Non-pigmented ciliary epithelial cell (primary cell): ENCODE data around the gene CLIP4.

Experiments
- DNase-seq: peaks from one replicate; pipeline ENCODE4 v3.0.0-alpha.2; 2010; ENCODE audit warnings: low read depth

The CLIP4 gene

DNA sequence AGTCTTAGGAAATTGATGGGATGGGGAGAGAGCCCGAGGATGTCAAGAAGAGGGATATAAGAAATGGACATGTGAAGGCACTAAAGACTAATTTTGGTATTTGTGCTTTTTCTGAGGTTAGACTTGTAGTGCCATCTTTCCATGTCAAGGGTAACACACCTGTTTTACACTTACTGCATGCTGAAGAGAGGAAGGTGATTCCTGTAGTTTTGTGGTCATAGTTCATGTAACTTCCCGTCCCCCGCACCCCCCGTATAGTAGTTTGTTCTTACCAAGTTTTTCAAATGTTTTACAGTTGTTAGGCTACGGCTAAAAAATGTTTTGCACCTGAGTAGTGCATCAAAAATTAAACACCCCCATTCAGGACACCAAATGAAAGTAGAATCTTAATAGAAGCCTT is 73.8 kb downstream of the CLIP4 start:
- no peak for DNase-seq

DNA sequence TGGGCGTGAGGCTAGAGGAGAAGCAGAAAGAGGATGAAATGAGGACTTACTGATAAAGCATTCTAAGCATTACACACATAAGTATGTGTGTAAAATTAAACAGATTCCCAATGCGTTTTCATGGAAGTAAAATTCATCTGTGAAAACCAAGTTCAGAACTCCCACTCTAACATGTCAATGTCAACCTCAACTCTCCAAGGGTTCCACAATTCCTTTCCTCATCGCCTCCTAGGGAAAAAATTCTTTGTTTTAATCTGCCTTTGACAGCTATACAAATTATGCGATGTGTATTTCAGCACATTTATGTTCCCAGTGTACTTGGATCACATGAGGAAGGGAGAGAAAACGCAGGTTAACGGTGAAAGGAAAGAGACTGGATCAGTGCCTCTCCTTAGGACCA is 76.6 kb downstream of the CLIP4 start:
- no peak for DNase-seq

DNA sequence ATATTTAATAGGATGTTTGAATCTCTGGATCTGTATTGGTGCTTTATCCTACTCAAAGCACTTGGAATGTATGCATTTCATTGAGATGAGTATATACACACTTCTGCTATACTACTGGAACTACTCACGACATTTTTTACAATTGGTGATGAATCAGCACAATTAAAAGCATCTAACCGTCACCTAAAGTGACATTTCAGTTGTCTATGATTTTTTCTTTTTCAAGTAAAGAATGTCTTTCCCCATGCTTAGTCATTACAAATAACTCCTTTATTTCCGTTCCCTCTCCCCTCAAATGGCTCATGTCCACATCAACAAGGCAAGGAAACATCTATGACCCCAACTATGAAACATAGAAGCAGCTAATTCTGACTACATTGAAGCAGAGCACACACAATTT is 77.3 kb downstream of the CLIP4 start:
- peak; percentile 36 for DNase-seq

DNA sequence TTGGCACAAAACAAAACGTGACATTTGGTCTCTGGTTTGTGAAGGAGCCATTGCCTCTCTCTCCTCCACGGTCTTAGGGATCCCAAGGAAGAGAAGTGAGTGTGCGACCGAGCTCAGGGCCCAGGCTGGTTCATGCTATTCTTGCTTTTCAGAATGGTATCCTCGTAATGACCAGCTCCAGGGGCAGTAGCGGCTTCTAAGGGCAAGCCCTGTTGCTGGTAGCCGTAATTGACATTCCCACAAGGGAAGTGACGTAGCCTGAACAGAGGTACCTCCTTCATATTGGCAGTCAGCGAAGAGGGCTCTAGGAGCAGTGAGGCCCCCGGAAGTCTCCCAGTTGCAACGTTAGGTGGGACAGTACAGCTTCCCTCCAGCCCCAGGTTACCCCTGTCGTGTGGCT is 77.9 kb downstream of the CLIP4 start:
- DNase-seq = no peak

DNA sequence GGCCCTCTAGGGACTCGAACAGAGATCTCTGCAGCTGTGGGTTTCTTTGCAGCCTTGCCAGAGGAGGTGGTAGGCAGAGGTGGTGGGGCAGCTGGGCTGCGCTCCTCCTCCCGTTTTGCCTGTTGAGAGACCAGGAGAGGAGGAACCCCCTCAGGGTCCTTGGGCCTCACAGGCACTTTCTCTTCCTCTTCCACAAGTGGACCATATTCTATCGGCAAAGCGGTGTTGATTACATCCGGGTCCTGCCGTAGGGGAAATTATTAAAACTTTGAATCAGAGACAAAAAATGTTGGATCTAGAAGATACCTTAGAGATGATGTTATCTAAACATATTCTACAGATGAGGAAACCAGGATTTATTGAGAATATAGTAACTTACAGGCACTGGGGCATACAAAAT is 78.5 kb downstream of the CLIP4 start:
- DNase-seq = no peak

DNA sequence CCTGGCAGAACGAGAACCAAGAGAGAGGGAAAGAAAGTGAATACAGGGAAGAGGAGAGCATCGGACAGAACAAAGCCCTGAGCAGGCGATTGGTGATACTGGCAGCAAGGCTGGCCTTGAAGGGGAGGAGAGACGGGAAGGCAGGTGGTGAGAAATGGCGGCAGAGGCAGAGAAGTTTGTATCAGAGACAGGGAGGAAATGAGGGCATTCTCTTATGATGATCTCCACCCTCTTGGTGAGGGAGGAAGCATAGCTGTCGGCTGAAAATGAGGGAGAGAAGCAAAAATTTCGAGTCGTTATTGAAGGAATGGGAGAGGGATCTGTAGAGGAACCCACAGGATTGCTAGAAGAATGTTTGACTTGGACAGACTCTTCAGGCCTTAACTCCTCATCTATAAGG is 80.6 kb downstream of the CLIP4 start:
- DNase-seq = no peak

DNA sequence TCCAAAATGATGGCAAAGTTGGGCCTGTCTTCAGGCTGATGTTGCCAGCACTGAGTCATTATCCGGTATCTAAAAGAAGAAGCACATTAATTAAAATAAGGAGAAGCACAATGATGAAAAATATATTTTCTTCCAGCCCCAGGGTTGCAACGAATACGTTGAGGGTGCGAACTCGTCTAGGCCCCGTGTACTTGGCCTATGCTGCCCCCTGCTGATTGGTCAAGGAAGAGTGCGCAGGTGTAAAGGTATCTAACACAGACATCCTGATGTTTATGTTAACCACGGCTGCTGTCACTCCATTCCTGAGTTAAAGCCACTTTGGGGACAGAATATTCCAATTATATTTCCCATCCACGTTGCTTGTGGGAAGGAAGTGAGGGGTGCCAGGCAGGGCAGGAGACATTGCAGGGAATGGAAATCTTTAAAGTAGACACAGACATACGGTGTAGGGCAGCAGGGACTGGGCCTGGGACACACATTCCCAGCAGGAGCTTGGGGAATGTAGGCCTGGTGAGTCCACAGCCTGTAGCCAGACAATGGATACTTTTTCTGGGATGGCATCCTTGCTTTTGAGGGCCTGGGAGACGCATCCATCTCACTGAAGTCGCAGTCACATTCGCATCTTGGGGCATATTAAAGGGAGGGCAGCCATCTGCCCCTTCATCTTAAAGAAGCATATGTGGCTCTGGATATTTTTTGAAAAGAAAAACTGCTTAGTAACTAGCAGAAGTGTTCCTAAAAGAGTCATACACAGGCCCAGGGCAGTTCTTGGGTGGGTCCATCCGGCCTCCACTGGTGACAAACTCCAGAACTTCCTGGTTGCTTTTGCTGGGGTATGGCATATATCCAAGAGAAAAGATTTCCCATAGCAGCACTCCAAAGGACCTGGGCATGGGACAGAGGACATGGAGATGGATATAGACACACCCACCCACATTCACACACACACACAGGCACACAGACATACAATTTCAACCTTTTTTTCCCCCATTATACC is 81.9 kb downstream of the CLIP4 start:
- DNase-seq = no peak

DNA sequence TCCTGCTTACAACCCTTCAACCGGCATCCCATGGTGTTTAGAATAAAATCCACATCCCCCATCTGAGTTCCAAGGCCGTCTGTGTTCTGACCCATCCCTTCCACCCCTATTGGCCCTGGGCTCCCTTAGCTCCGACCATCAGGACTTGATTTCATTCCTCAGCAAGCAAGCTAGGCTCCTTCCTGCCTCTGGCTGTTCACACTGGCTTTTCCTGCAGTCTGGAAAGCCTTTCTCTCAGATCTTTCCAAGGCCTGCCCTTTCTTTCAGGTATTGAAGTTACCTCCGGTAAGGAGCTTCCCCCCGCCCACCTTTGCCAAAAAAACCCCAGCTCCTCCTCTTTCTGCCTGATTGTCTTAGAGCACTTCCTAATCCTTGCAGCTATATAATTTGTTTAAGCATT is 86.8 kb downstream of the CLIP4 start:
- DNase-seq = no peak

DNA sequence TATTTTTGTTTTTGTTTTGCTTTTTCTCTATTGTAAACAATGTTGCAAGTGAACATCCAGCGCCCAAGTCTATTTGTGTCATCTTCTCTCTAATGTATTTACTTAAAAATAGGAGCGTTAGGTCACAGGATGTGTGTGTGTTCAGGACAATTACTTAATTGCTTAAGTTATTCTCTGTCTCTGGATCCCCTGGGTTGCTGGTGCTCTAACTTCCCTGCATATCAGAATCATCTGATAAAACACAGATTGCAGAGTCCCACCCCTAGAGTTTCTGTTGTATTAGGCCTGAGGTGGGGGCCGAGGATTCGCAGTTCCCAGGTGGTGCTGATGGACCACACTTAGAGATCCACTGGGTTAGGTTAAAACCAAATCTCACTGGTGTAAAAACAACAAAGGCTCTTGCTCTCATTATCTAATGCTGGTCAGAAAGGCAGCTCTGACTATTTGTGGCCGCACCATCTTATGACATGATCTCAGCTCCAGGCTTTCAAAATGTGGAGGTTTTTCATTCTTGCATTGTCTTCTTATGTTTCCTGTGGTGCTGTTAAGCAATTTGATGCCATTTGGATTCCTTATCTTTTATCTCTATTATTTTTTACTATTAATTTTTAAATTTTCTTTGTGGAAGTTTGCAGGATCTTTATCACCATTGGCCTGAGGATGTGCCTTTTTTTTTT is 87.7 kb downstream of the CLIP4 start:
- no peak for DNase-seq

DNA sequence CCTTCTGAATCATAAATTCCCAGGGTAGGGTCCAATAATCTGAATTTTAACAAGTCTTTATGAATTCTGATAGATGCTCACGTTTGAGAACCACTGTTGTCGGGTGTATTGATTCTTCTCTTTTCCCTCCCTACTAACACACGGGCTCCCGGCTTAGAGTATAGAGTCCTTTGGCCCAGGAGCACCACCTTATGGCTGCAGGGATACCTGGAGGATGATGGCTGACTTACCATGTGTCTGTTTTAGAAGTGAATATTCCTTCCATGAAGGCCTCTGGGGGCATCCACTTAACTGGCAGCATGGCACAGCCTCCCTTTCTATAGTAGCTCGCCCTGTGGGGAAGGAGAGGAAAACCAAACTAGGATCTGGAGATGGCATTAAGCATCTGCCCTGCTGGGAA is 91.7 kb downstream of the CLIP4 start:
- no peak for DNase-seq

DNA sequence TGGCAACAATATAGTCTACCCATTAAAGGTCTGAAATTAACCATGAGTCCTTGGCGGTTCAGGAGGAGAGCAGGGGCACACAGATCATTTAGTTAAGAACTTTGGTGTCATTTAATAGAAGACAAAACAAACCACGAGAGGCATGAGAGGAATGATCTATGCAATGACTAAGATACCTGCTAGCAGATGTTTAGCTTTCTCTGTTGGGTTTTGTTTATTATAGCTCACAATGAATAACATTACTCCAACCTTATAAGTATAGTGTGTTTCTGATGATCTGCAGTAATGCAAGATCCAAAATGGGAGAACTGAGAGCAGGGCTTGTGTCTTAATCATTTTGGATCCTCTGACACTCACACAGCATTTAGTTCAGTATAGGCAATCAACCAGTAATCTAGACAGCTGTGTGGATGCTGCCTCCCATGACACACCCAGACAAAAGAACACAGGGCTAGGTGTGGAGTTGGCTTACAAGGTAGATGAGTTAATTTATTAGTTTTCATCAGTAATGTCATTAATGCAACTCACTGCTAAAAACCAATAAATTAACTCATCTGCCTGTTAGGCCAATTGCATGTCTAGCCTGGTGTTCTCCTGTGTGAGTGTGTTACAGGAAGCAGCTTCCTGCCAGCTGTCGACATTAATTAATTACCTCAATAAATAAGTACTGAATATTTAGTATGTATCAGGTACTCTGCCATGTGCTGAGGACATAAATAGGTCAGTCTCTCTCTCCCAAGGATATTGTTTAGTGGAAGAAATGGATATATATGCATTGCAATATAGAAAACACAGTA is 92.3 kb downstream of the CLIP4 start:
- DNase-seq = no peak

DNA sequence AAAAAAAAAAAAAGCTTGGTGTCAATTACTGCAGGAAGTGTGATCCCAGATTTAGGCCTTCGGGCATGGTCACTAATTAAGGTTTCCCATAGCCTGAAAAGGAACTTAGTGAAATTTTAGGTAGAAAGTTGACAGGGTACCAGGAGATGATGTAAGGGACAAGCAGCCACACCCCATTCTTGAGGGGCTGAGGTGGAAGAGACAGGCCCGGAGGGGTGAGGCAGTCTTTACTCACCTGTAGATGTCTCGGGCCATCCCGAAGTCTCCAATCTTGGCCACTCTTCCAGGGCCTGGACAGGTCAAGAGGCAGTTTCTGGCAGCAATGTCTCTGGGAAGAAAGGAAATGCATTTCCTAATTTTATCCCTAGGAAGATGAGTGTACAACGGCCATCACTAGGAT is 94.3 kb downstream of the CLIP4 start:
- DNase-seq = no peak

DNA sequence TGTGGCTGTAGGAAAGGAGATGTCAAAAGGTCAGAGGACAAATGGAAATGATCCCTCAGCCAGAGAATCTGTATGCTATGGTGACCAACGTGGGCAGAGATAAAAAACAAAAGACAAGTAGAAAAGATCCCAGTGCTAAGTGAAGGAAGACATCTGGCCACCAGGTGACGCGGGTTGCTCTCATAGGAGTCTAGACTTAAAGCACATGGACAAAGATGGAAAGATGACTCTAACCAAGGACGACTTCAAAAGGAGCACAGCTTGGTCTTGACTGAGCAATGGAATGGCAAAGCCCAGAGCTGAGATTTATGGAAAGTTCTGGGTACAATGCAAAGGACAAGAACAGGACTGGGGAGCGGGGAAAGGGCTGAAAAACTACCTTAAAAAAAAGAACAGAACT is 96.8 kb downstream of the CLIP4 start:
- DNase-seq = no peak

DNA sequence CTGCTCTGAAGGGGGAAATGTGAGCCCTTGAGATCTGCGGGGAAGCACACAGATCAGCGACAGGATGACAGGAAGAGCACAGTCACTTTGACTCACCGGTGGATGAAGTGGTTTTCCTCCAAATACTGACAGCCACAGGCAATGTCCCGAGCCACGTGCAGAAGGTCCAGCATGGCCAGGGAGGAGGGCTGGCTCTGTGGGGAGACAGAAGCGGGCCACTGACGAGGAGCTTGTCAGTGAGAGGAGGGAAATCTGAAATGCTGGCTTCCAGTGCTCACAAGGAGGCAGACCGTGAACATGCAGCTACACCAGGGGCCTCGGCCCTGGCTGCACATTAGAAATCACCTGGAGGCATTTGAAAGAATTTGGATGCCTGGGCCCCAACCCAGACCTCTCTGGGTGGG is 98.7 kb downstream of the CLIP4 start:
- no peak for DNase-seq

DNA sequence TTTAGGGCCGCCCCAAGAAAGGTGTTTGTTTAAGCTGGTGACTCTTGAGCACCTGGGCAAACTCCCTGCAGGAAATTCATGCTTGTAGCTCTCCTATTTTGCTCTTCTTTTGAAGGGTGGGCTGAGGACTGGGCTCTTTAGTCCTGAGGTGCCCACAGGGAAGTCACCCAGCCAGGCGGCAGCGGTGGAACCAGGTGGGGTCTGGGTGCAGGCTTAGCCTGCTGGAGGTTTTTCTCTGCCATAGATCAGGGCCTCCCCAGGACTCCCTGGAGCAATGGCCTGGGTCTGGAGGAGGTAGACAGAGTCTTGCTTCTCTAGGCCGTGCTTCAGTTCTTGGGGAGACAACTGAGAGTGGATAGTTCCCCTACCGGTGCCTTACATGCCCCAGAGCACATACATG is 99.9 kb downstream of the CLIP4 start:
- no peak for DNase-seq

DNA sequence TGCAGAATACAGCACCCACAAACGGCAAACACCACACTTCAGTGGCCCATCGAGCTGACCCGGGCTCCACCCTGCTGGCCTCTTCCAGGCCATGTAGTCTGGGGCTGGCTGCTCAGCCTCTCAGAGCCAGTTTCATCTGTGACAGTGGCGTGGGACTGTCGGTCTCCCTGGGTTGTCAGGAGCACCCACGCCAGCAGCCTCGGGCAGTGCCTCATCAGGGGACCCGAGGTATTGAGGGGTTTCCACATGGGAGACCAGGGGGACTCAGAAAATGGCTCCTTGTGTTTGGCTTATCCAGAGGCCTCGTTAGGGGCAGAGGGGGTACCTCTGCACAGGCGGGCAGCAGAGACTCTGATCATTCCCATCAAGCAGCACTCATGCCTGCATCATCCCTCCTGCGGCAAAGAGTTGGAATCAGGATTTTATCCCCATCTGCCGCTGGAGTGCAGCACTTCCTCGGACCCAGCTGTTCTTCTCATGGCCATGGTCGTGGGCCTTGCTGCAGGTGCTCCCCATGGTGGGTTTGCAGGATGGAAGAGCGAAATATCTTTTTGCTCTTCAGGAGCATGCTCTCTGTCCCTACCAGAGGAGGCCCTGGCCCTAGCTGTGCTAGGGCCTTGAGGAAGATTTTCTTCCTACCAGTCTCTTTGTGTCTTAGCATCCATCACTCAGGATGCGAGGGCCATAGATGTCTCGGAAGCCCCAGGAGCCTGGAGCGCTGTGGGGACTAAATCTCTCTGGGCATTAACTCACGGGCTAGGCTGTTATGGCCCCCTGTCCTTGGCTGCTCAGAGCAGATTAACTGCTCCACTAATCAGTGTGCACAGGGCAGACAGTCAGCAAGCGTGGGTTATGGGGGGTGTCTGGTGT is 100.8 kb downstream of the CLIP4 start:
- DNase-seq = no peak

DNA sequence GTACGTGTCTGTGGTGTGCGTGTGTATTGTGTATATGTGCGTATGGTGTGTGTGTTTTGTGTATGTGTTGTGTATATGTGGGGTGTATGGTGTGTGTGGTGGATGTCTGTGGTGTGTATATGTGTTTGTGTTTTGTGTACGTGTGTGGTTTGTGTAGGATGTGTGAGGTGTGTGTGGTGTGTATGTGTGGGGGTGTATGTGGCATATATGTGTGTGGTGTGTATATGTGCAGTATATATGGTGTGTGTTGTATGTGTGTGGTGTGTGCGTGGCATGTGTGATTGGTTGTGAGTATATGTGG is 101.3 kb downstream of the CLIP4 start:
- DNase-seq = no peak

DNA sequence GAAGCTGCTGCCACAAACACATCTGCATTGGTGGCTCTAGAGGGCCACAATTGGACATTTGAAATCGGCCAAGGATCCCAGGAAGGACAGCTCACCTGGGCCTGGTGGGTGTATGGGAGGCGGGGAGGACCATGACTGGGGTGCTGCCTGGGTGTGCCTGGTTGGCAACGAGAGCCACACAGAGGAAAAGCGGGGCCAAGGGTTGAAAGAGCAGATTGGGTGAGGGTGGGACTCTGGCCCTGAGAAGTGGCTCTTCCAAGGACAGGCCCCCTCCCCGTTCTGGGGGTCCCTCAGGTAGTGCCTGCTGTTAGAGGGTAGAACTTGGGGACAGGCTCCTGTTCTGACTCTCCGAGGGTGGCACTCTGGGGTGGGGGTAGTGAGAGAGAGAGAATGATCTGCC is 102.9 kb downstream of the CLIP4 start:
- no peak for DNase-seq

DNA sequence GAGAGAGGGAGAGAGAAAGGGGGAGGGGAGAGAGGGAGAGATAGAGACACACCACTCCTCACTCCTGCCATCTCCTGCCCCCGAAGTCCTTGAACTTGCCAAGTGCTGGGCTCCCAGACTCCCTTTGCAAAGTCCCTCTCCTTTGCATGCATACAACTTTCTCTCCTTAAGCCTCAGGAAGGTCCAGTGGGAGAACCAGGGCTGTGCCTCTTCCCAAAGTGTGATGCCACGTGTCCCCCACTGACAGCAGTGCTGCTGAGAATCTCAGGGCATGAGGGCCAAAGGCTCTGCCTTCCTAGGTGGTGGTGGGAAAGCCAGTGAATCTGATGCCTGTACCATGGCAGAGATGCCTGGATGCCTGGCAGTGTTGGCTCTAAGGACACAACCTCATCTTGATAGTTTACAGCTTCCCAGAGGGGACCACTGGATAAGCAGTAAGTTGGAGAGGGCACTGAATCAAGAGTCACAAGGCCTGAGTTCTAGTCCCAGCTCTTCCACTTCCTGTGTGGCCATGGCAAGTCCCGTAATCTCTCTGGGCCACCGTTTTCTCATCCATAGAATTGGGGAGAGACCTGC is 103.4 kb downstream of the CLIP4 start:
- DNase-seq = no peak

DNA sequence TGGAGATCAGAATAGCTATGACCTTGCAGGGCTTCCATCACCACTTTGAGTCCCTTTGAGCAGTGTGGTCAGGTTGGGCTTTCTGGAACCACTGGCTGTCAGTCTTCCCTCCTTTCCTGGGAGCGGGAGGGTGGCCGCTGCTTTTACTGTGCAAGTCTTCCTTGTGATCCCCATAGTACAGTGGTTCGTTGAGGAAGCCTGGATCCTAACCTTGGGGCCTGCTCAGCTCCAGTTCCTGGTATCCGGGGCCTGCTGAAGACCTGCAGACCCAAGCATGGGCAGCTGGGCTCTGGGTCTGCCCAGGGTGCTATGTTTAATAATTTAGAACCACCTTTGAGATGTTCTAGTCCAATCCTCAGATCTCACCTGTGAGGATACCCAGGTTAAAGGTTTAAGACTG is 104.2 kb downstream of the CLIP4 start:
- no peak for DNase-seq

DNA sequence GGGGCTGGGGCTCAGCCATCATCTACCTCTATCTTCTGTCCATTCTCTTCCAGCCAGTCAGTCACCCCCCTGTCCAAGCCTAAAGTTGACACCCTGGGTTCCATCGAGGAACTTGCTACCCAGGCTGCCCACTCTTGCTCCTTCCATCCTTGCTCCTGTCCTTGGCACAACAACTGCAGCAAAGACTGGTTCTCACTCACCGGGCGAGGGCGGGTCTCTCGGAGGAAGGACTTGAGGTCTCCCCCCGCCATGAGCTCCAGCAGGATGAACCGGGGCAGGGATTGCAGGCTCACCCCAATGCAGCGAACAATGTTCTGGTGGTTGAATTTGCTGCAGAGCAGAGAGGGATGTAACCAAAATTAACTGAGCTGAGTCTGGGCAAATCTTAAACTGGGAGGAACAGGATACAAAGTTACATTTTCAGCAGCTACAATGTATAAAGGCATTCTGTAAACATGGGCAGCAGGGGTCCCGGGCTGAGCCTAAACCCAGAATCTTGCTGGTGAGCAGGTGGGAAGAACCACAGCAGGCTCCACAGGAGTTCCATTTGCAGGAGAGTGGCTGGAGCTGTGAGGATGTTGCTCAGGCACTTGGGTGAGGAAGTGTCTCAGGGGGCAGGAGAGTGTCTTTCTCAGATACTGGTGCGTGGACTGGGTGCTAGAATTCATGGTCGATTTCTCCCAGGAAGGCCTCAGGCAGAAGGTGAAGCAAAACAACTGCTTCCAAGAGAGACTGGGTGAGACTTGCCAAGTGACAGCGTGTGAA is 105.5 kb downstream of the CLIP4 start:
- DNase-seq = no peak
